SK-N-SH (cell line): ENCODE measurements around the gene APBA2. TPM values are rescaled to one million over a fixed set of nuclear protein-coding genes. Genes with fewer than 3 reads are reported as not detected.

ENCODE experiments used
- CTCF ChIA-PET: fragments of 300-600, 350-600 bp; formaldehyde crosslinking; extraction: SDS; loops from one replicate; lab custom pipeline; 2021; lab: Yijun Ruan, JAX
- POLR2A ChIA-PET: fragments of 350-600 bp; sonication (Branson Sonifier 250); formaldehyde crosslinking; extraction: SDS; loops from one replicate; lab custom pipeline; 2020; ENCODE audit warnings: antibody characterized with exemption, inconsistent platforms; lab: Yijun Ruan, JAX
- DNase-seq: peaks from one replicate; pipeline ENCODE4 v3.0.0; 2012
- H2AFZ ChIP-seq: fragments of 200-600 bp; sonication (generic); 2 replicates; pipeline ENCODE4 v1.8.1; 2016; ENCODE audit warnings: antibody characterized with exemption, mild to moderate bottlenecking, low read depth
- H3F3A ChIP-seq: fragments of 200-600 bp; sonication (generic); replicated peaks from 2 replicates; pipeline ENCODE3; 2016; ENCODE audit warnings: antibody characterized with exemption, mild to moderate bottlenecking; ENCODE audit not compliant: insufficient read depth
- H3K27ac ChIP-seq, 2 experiments: fragments of 200-500 bp in 1 of 2; fragments of 200-600 bp in 1 of 2; sonication (Bioruptor generic) in 1 of 2; sonication (generic), shearing (Covaris generic) in 1 of 2; 2 replicates each; pipeline versions ENCODE4 v1.5.1 to v1.6.1; 2014 to 2016; ENCODE audit warnings: low read depth in 2 of 2, inconsistent platforms in 1 of 2, low read length in 1 of 2, mild to moderate bottlenecking in 1 of 2, mixed read lengths in 1 of 2
- H3K27me3 ChIP-seq: fragments of 200-600 bp; sonication (generic), shearing (Covaris generic); 2 replicates; pipeline ENCODE4 v1.6.1; 2016; ENCODE audit warnings: mixed run types; ENCODE audit not compliant: insufficient read depth
- H3K36me3 ChIP-seq, 2 experiments: fragments of 200-500 bp in 1 of 2; fragments of 200-600 bp in 1 of 2; sonication (Bioruptor generic) in 1 of 2; sonication (generic) in 1 of 2; replicated peaks in 1 of 2; 2 replicates each; pipeline versions ENCODE3 to v1.5.1; 2014 to 2016; ENCODE audit warnings: low read length in 1 of 2, mild to moderate bottlenecking in 1 of 2; ENCODE audit not compliant: insufficient read depth in 2 of 2, control insufficient read depth in 1 of 2
- H3K4me1 ChIP-seq, 2 experiments: fragments of 200-500 bp in 1 of 2; fragments of 200-600 bp in 1 of 2; sonication (Bioruptor generic) in 1 of 2; sonication (generic), shearing (Covaris generic) in 1 of 2; 2 replicates each; pipeline versions ENCODE4 v1.5.1 to v1.6.1; 2014 to 2016; ENCODE audit warnings: low read depth in 1 of 2, low read length in 1 of 2, mixed run types in 1 of 2; ENCODE audit not compliant: insufficient read depth in 2 of 2, control insufficient read depth in 1 of 2
- H3K4me2 ChIP-seq: fragments of 200-600 bp; sonication (generic), shearing (Covaris generic); 2 replicates; pipeline ENCODE4 v1.6.1; 2017; ENCODE audit warnings: mixed run types
- H3K4me3 ChIP-seq, 2 experiments: fragments of 200-500 bp in 1 of 2; fragments of 200-600 bp in 1 of 2; sonication (Bioruptor generic) in 1 of 2; sonication (generic), shearing (Covaris generic) in 1 of 2; 2 replicates each; pipeline versions ENCODE4 v1.5.1 to v1.8.1; 2014 to 2016; ENCODE audit warnings: low read depth in 2 of 2, inconsistent platforms in 1 of 2, low read length in 1 of 2, mild to moderate bottlenecking in 1 of 2, mixed read lengths in 1 of 2, moderate library complexity in 1 of 2
- H3K79me2 ChIP-seq: fragments of 200-600 bp; sonication (generic); 2 replicates; pipeline ENCODE4 v1.8.1; 2017; ENCODE audit warnings: mild to moderate bottlenecking; ENCODE audit not compliant: insufficient read depth
- H3K9ac ChIP-seq: fragments of 200-600 bp; sonication (generic); 2 replicates; pipeline ENCODE4 v1.6.1; 2017; ENCODE audit warnings: mixed run types
- H3K9me2 ChIP-seq: fragments of 200-600 bp; sonication (generic); 2 replicates; pipeline ENCODE4 v1.6.1; 2017; ENCODE audit warnings: mixed run types
- H3K9me3 ChIP-seq: fragments of 200-600 bp; sonication (generic); 2 replicates; pipeline ENCODE4 v1.6.1; 2017; ENCODE audit warnings: mixed run types, mild to moderate bottlenecking, moderate library complexity
- H4K20me1 ChIP-seq: fragments of 200-600 bp; sonication (generic); 2 replicates; pipeline ENCODE4 v1.6.1; 2017; ENCODE audit warnings: mild to moderate bottlenecking, mixed run types; ENCODE audit not compliant: insufficient read depth
- CHD2 ChIP-seq: fragments of 150-350 bp; IDR thresholded peaks from 2 replicates; pipeline ENCODE4 v1.6.1; 2018; ENCODE audit warnings: low read length; ENCODE audit not compliant: partially characterized antibody
- EZH2phosphoT487 ChIP-seq: fragments of 200-600 bp; sonication (generic); IDR thresholded peaks from 2 replicates; pipeline ENCODE4 v1.6.1; 2017; ENCODE audit warnings: low read depth, mixed run types, mild to moderate bottlenecking, antibody characterized with exemption, moderate library complexity, borderline replicate concordance
- FOXJ3 ChIP-seq: sonication (generic); formaldehyde crosslinking; IDR thresholded peaks from 2 replicates; pipeline ENCODE4 v1.5.1; 2020; ENCODE audit warnings: mild to moderate bottlenecking, missing genetic modification reagents
- GATA2 ChIP-seq: sonication (generic); formaldehyde crosslinking; IDR thresholded peaks from 2 replicates; pipeline ENCODE4 v1.5.0; 2020; ENCODE audit warnings: mild to moderate bottlenecking, missing genetic modification reagents
- MEF2A ChIP-seq: IDR thresholded peaks from 2 replicates; pipeline ENCODE4 v1.4.0; 2012; ENCODE audit warnings: low read depth, borderline replicate concordance
- NFIC ChIP-seq: IDR thresholded peaks from 2 replicates; pipeline ENCODE4 v1.4.0; 2012; ENCODE audit warnings: borderline replicate concordance
- POLR2AphosphoS5 ChIP-seq: IDR thresholded peaks from 2 replicates; pipeline ENCODE4 v1.6.1; 2012; ENCODE audit warnings: low read depth, low read length
- RFX5 ChIP-seq: IDR thresholded peaks from 2 replicates; pipeline ENCODE4 v1.6.1; 2012; ENCODE audit warnings: mild to moderate bottlenecking, improper control_type of control experiment, low read length
- RXRA ChIP-seq: IDR thresholded peaks from 2 replicates; pipeline ENCODE4 v1.4.0; 2012; ENCODE audit warnings: low read depth, mild to moderate bottlenecking, borderline replicate concordance
- SIN3A ChIP-seq: IDR thresholded peaks from 2 replicates; pipeline ENCODE4 v1.6.1; 2012; ENCODE audit warnings: low read depth, mild to moderate bottlenecking, low read length, moderate library complexity, borderline replicate concordance
- TEAD4 ChIP-seq: IDR thresholded peaks from 2 replicates; pipeline ENCODE4 v1.4.0; 2012; ENCODE audit warnings: mild to moderate bottlenecking, borderline replicate concordance; ENCODE audit not compliant: insufficient read depth
- YY1 ChIP-seq: IDR thresholded peaks from 2 replicates; pipeline ENCODE4 v1.4.0; 2012; ENCODE audit warnings: low read depth, mild to moderate bottlenecking
- WGBS: methylation state at CpG from one replicate; pipeline ENCODE4 v1.1.6; 2017; ENCODE audit warnings: low lambda C conversion rate; 5-methylcytosine and 5-hydroxymethylcytosine counted together
- polyA plus RNA-seq, 3 experiments: library from polyadenylated mRNA; depleted of rRNA; stranded (reverse); fragments of >200 nt; gene quantifications; 2 replicates each; pipeline ENCODE4 v1.2.3, GENCODE V29; 2012
- TF ChIP-seq, protein P1 (sequence below): fragments of 150-350 bp; IDR thresholded peaks from 2 replicates; pipeline ENCODE4 v1.6.1; 2016; ENCODE audit warnings: mild to moderate bottlenecking, low read depth, low read length
- TF ChIP-seq, protein P2 (sequence below): IDR thresholded peaks from 2 replicates; pipeline ENCODE4 v1.4.0; 2012; ENCODE audit warnings: low read depth, borderline replicate concordance
- TF ChIP-seq, protein P3 (sequence below): fragments of 150-350 bp; IDR thresholded peaks from 2 replicates; pipeline ENCODE4 v1.6.1; 2017; ENCODE audit warnings: antibody characterized with exemption, low read length, low read depth, borderline replicate concordance
- TF ChIP-seq, protein P4 (sequence below): IDR thresholded peaks from 2 replicates; pipeline ENCODE4; 2012
- TF ChIP-seq, protein P5 (sequence below): IDR thresholded peaks from 2 replicates; pipeline ENCODE4 v1.4.0; 2012; ENCODE audit warnings: low read depth, borderline replicate concordance
- TF ChIP-seq, protein P6 (sequence below): fragments of 200-600 bp; sonication (generic); IDR thresholded peaks from 2 replicates; pipeline ENCODE4 v1.6.1; 2017; ENCODE audit warnings: antibody characterized with exemption, mild to moderate bottlenecking, moderate library complexity

The APBA2 gene
- polyA plus RNA-seq, 1 of the 3 experiments (the other 2 are of a cell fraction) = 12.7 TPM

DNA sequence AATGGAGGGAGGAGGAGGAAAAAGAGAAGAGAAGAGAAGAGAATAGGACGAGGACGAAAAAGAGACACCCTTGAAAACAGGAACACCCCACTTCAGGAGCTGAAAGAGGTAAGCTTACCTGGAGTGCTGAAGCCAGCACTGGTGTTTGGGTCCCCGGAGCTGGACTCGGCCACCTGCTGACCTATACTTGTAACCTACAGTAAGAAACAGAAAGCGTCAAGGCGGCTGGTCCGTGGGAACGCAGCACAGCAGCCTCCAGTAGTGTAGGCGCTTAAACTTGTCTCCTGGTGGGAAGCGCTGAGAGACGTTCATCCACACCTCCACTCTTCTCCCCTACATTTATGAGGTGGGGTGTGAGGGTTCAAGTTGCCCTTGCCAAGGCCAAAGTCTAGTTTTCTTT, 242.9 kb downstream of the APBA2 start:
- CTCF ChIA-PET = interaction anchor here (3.7 kb wide), 1 partner anchor 11 kb away, joined by 35 read pairs; no protein-coding TSS in a partner anchor
- no peak overlapping the region for H3K9ac ChIP-seq
- no peak overlapping the region for H3K4me3 ChIP-seq
- no peaks in the 10 kb centered on the region for H3K9me2 ChIP-seq
- no peaks in the 10 kb centered on the region for H3K9me3 ChIP-seq
- no peaks in the 10 kb centered on the region for H3K27me3 ChIP-seq
- POLR2A ChIA-PET = no interaction called here
- no peak overlapping the region for H2AFZ ChIP-seq
- no peak for DNase-seq
- H3F3A ChIP-seq = no peaks in the 10 kb centered on the region
- TF ChIP-seq, protein P1, sequence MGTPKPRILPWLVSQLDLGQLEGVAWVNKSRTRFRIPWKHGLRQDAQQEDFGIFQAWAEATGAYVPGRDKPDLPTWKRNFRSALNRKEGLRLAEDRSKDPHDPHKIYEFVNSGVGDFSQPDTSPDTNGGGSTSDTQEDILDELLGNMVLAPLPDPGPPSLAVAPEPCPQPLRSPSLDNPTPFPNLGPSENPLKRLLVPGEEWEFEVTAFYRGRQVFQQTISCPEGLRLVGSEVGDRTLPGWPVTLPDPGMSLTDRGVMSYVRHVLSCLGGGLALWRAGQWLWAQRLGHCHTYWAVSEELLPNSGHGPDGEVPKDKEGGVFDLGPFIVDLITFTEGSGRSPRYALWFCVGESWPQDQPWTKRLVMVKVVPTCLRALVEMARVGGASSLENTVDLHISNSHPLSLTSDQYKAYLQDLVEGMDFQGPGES = no peak
- TF ChIP-seq SIN3A (no peak), NFIC (no peak), RXRA (no peak), RFX5 (no peak), TEAD4 (no peak), GATA2 (no peak), CHD2 (no peak), MEF2A (no peak), FOXJ3 (CRISPR knock-in tag) (no peak), POLR2AphosphoS5 (no peak), EZH2phosphoT487 (no peak), YY1 (no peak)
- TF ChIP-seq, protein P2, sequence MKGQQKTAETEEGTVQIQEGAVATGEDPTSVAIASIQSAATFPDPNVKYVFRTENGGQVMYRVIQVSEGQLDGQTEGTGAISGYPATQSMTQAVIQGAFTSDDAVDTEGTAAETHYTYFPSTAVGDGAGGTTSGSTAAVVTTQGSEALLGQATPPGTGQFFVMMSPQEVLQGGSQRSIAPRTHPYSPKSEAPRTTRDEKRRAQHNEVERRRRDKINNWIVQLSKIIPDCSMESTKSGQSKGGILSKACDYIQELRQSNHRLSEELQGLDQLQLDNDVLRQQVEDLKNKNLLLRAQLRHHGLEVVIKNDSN = no peak
- TF ChIP-seq, protein P3, sequence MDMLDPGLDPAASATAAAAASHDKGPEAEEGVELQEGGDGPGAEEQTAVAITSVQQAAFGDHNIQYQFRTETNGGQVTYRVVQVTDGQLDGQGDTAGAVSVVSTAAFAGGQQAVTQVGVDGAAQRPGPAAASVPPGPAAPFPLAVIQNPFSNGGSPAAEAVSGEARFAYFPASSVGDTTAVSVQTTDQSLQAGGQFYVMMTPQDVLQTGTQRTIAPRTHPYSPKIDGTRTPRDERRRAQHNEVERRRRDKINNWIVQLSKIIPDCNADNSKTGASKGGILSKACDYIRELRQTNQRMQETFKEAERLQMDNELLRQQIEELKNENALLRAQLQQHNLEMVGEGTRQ = no peak
- TF ChIP-seq, protein P4, sequence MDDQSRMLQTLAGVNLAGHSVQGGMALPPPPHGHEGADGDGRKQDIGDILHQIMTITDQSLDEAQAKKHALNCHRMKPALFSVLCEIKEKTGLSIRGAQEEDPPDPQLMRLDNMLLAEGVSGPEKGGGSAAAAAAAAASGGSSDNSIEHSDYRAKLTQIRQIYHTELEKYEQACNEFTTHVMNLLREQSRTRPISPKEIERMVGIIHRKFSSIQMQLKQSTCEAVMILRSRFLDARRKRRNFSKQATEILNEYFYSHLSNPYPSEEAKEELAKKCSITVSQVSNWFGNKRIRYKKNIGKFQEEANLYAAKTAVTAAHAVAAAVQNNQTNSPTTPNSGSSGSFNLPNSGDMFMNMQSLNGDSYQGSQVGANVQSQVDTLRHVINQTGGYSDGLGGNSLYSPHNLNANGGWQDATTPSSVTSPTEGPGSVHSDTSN = no peak
- TF ChIP-seq, protein P5, sequence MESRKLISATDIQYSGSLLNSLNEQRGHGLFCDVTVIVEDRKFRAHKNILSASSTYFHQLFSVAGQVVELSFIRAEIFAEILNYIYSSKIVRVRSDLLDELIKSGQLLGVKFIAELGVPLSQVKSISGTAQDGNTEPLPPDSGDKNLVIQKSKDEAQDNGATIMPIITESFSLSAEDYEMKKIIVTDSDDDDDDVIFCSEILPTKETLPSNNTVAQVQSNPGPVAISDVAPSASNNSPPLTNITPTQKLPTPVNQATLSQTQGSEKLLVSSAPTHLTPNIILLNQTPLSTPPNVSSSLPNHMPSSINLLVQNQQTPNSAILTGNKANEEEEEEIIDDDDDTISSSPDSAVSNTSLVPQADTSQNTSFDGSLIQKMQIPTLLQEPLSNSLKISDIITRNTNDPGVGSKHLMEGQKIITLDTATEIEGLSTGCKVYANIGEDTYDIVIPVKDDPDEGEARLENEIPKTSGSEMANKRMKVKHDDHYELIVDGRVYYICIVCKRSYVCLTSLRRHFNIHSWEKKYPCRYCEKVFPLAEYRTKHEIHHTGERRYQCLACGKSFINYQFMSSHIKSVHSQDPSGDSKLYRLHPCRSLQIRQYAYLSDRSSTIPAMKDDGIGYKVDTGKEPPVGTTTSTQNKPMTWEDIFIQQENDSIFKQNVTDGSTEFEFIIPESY = no peak
- TF ChIP-seq, protein P6, sequence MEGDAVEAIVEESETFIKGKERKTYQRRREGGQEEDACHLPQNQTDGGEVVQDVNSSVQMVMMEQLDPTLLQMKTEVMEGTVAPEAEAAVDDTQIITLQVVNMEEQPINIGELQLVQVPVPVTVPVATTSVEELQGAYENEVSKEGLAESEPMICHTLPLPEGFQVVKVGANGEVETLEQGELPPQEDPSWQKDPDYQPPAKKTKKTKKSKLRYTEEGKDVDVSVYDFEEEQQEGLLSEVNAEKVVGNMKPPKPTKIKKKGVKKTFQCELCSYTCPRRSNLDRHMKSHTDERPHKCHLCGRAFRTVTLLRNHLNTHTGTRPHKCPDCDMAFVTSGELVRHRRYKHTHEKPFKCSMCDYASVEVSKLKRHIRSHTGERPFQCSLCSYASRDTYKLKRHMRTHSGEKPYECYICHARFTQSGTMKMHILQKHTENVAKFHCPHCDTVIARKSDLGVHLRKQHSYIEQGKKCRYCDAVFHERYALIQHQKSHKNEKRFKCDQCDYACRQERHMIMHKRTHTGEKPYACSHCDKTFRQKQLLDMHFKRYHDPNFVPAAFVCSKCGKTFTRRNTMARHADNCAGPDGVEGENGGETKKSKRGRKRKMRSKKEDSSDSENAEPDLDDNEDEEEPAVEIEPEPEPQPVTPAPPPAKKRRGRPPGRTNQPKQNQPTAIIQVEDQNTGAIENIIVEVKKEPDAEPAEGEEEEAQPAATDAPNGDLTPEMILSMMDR = no peak
- no peak overlapping the region for H3K4me2 ChIP-seq
- no peaks in the 10 kb centered on the region for H3K79me2 ChIP-seq
- H3K4me1 ChIP-seq = peaks cover 0 to 15% of the 10 kb centered on the region in 2 experiments; a peak in 1 of 4 replicates
- WGBS = 57% methylated on average over 9 of the region's 11 CpGs
- H3K27ac ChIP-seq = no peak overlapping the region
- H4K20me1 ChIP-seq = no peaks in the 10 kb centered on the region
- H3K36me3 ChIP-seq = no peaks in the 10 kb centered on the region
